ENCODE data around the gene GNAO1. TPM values are rescaled to one million over a fixed set of nuclear protein-coding genes. Genes with fewer than 3 reads are reported as not detected.

The GNAO1 gene
- total RNA-seq, 6 experiments from 2014 or later, result 18.2 to 45.1 (median 21.5) TPM

DNA sequence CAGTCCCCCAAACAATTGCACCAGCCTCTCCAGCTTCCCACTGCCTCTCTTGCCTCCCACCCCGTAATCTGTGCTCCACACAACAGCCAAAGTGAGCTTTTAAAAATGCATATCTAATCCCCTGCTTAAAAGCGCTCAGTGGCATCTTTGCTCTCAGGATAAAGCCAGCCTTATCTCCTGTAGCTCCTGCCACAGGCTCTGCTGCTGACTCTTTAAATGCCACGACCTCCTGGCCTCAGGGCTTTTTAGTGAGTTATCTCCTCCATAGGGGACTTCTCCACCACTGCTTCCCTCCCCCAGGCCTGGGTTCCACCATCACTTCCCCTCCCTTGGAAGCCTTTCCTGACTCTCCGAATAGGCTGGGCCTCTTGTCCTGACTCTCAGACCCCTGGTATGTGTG, 98.6 kb downstream of the GNAO1 start:
- ATAC-seq (no peak), DNase-seq (no peak)
- Histone ChIP-seq H3K9me3 (no peaks in the 10 kb centered on the region), H3K27ac (no peak overlapping the region), H3K4me1 (peaks cover 0 to 2% (median 0%) of the 10 kb centered on the region in 4 donors), H3K4me3 (no peak overlapping the region), H3K36me3 (no peaks in the 10 kb centered on the region), H3K27me3 (no peaks in the 10 kb centered on the region)
- intact Hi-C loops (cut with DNase I), result no loop called here
- WGBS (ENCODE audit: insufficient coverage, low coverage, low lambda C conversion rate, missing lambda C conversion rate), result 65% methylated on average over 4 of the region's 4 CpGs
- TF ChIP-seq POLR2A (IDR thresholded peaks at IDR 0.05), result no peak
- TF ChIP-seq, protein P1, sequence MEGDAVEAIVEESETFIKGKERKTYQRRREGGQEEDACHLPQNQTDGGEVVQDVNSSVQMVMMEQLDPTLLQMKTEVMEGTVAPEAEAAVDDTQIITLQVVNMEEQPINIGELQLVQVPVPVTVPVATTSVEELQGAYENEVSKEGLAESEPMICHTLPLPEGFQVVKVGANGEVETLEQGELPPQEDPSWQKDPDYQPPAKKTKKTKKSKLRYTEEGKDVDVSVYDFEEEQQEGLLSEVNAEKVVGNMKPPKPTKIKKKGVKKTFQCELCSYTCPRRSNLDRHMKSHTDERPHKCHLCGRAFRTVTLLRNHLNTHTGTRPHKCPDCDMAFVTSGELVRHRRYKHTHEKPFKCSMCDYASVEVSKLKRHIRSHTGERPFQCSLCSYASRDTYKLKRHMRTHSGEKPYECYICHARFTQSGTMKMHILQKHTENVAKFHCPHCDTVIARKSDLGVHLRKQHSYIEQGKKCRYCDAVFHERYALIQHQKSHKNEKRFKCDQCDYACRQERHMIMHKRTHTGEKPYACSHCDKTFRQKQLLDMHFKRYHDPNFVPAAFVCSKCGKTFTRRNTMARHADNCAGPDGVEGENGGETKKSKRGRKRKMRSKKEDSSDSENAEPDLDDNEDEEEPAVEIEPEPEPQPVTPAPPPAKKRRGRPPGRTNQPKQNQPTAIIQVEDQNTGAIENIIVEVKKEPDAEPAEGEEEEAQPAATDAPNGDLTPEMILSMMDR (IDR thresholded peaks at IDR 0.05), result no peak

GRCh38 chr16:56294014-56294413, 102.7 kb downstream of the GNAO1 start:
- no peak for DNase-seq
- Histone ChIP-seq H3K9me3 (no peaks in the 10 kb centered on the region), H3K4me3 (no peak overlapping the region), H3K27me3 (no peaks in the 10 kb centered on the region), H3K36me3 (no peaks in the 10 kb centered on the region), H3K4me1 (peaks cover 0 to 6% (median 0%) of the 10 kb centered on the region in 4 donors), H3K27ac (no peak overlapping the region)
- ATAC-seq, result no peak
- TF ChIP-seq, protein P1 (IDR thresholded peaks at IDR 0.05), result no peak
- no peak for TF ChIP-seq POLR2A (IDR thresholded peaks at IDR 0.05)
- no CpG with 5 or more reads among the region's 5 CpGs for WGBS (ENCODE audit: insufficient coverage, low coverage, low lambda C conversion rate, missing lambda C conversion rate)
- intact Hi-C loops (cut with DNase I), result no loop called here

GRCh38 chr16:56294579-56294978, 103.3 kb downstream of the GNAO1 start:
- H3K27ac ChIP-seq, result no peak overlapping the region
- H3K9me3 ChIP-seq, result no peaks in the 10 kb centered on the region
- peaks cover 0 to 6% (median 0%) of the 10 kb centered on the region in 4 donors for H3K4me1 ChIP-seq
- no peaks in the 10 kb centered on the region for H3K36me3 ChIP-seq
- TF ChIP-seq POLR2A (IDR thresholded peaks at IDR 0.05), result no peak
- TF ChIP-seq, protein P1 (IDR thresholded peaks at IDR 0.05), result no peak
- intact Hi-C loops (cut with DNase I), result no loop called here
- ATAC-seq (peak in 1 of 4 donors; percentile 19), DNase-seq (no peak)
- 62% methylated on average over 2 of the region's 2 CpGs for WGBS (ENCODE audit: insufficient coverage, low coverage, low lambda C conversion rate, missing lambda C conversion rate)
- H3K27me3 ChIP-seq, result no peaks in the 10 kb centered on the region
- no peak overlapping the region for H3K4me3 ChIP-seq

DNA sequence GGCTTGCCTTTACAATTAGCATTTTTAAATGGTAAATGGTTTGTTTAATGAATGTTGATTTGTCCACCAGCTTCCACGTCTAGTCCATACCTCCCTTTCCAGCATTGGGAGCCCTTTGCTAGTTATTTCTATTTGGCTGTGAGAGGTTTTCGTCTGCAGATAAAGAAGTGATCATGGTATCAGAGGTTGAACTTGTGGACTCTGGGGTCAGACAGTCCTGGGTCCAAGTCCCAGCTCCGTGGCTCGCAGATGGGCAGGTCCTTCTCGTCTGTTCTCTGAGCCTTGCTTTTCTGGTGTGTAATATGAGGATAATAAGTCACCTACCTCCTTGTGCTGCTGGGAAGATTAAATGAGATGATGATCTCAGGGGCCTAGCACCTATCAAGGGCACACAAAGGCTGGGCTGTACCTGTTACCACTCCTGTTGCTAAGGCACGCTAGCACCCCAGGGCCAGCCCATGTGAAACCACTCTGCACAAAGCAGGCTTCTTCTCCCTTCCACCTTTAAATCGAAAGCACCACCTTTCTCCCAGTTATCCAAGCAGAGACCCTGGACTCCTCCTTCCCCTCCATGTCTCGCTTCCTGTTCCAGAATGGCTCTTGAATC, 103.9 kb downstream of the GNAO1 start:
- peaks cover 0 to 6% (median 0%) of the 10 kb centered on the region in 4 donors for H3K4me1 ChIP-seq
- no peaks in the 10 kb centered on the region for H3K9me3 ChIP-seq
- DNase-seq, result no peak
- no peak overlapping the region for H3K27ac ChIP-seq
- no peaks in the 10 kb centered on the region for H3K36me3 ChIP-seq
- intact Hi-C loops (cut with DNase I), result no loop called here
- ATAC-seq, result peak in 3 of 4 donors; percentile 13 to 55 (median 14)
- no peak overlapping the region for H3K4me3 ChIP-seq
- no peaks in the 10 kb centered on the region for H3K27me3 ChIP-seq
- TF ChIP-seq, protein P1 (IDR thresholded peaks at IDR 0.05), result no peak
- TF ChIP-seq POLR2A (IDR thresholded peaks at IDR 0.05), result no peak
- WGBS (ENCODE audit: insufficient coverage, low coverage, low lambda C conversion rate, missing lambda C conversion rate), result 65% methylated on average over 5 of the region's 8 CpGs
